AG09309 (cell line): ENCODE data around the gene BNC2.

Experiments
- DNase-seq: peaks from one replicate; pipeline ENCODE4 v3.0.0-alpha.2; 2010; ENCODE audit warnings: low read depth
- H3K4me3 ChIP-seq: 2 replicates; pipeline ENCODE4 v1.5.1; 2011; ENCODE audit warnings: mild to moderate bottlenecking, low read depth, low read length, moderate library complexity; ENCODE audit not compliant: control insufficient read depth
- CTCF ChIP-seq: IDR thresholded peaks from 2 replicates; pipeline ENCODE4 v1.5.1; 2011; ENCODE audit warnings: mild to moderate bottlenecking, low read depth, low read length, inconsistent platforms; ENCODE audit not compliant: insufficient read depth, control insufficient read depth; ENCODE audit errors: missing control alignments

The BNC2 gene

DNA sequence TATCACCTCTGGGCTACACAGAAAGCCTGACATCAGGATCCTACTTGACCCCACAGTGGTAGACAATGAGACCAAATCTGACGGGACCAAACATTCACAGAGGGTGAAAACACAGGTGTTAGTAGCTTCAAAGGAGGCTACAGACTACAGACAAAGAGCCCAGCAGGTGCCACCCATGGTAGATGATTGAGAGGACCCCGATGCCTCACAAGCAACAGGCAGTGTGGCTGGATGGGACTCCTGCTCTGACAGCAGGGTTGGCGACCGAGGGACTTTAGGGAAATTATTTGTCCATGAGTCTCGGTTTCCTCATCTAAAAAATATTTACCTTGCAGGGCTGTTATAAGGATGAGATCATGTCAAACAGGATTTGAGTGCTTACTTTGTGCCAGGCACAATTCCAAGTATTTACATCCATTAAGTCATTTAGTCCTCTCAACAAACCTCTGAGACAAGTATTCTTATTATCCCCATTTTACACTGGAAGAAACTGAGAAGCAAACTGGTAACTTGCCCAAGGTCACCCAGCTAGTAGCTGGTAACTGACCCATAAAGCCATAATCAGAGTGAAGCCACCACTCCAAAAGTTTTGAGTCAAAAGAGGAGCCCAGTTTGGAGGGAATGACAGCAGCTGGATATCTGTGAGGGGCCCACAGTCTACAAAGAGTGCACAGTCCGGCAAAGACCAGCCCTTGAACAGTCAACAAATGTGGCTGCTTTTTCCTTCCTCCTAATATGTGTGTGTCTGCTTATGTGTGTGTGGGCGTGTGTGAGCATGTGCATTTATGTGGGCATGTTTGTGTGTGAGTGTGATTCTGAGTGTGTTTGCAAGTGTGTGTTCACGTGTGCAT is 502.0 kb downstream of the BNC2 start:
- TF ChIP-seq CTCF = no peak
- no peak overlapping the region for H3K4me3 ChIP-seq
- DNase-seq = no peak

- peak; percentile 51 for DNase-seq
- TF ChIP-seq CTCF = no peak
Observed at GRCh38 chr9:16367605-16368231, 502.8 kb downstream of the BNC2 start.

DNA sequence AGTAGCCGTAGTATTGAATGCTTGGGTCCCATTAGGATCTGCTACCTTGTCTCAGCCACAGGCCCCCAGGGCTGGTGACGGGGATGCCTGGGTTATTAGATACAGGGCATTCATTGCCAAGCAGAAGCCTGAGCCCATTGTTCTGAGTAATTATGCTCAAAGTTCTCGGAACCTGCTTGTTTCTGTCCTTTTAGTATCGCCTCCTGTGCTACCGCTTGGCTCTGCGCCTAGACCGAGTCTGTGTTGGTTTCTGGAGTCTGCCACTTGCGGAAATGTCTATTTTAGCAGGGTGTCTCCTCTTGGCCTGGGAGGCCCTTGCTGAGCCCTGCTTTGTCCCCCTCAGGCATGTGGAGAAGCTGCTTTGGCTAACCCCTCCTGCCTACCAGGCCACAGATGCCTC is 506.1 kb downstream of the BNC2 start:
- DNase-seq = no peak
- no peak overlapping the region for H3K4me3 ChIP-seq
- no peak for TF ChIP-seq CTCF

More at GRCh38 chr9:16367605-16368231, 502.8 kb downstream of the BNC2 start:
- H3K4me3 ChIP-seq = no peak overlapping the region

DNA sequence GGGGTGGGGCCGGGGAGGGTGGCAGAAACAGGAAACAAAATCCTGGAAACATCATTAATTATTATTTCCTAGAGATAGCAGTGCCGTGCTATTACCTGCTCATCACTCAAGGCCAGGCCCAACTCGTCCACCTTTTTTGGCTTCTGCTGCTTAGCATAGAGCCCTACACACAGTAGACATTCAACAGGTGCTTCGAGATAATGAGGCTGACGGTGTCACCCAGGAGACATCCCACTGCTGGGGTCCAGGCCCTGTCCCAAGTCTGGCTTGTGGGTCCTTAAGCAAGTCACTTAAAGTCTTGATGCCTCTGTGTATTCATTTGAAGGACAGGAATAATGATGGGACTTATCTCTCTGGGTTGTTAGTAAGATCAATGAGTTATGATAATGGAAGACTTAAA is 506.6 kb downstream of the BNC2 start:
- DNase-seq = no peak
- no peak for TF ChIP-seq CTCF
- H3K4me3 ChIP-seq = no peak overlapping the region

DNA sequence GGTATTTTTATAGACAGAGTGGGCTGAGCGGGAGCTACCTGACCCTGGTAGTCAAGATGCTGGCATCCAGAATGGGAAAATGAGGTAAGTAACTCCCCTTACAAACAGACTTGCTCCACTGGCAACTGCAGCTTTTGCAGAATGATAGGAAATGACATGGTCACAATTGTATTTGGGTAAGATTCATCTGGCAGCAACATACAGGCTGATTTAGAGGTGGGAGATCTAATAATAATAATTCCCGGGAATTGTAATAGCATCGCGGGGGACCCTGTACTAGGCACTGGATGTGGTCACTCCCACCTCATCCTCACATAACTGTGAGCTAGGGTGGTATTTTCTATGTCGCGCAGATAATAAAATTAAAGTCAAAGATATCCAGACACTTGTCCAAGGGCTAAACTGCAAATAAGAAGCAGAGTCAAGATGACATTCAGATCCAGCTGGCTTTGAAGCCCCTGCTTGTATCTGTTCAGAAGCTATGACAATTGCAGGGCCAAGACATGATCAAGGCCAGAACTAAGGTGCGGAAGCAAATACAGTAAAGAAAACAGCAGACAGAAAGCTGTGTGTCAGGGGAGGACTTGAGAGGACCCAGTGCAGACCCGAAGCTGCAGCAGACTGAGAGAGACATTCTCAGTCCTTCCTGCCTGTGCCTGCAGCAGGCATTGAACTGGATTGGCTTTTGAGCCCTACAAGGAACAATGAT is 507.2 kb downstream of the BNC2 start:
- DNase-seq = no peak

GRCh38 chr9:16361939-16362338 is 508.5 kb downstream of the BNC2 start:
- no peak overlapping the region for H3K4me3 ChIP-seq
- DNase-seq = no peak
- TF ChIP-seq CTCF = no peak

More for the DNA sequence above, 507.2 kb downstream of the BNC2 start:
- no peak overlapping the region for H3K4me3 ChIP-seq
- no peak for TF ChIP-seq CTCF
